Transverse colon (tissue), 4 donors: ENCODE measurements around the gene ALOXE3. TPM values are rescaled to one million over a fixed set of nuclear protein-coding genes. Genes with fewer than 3 reads are reported as not detected.

Experiments
- DNase-seq: peaks from one replicate; pipeline ENCODE4 v3.0.0-alpha.2; 2019
- H3K27ac ChIP-seq, 4 donors: fragments of 200-600 bp; sonication (generic); 2 replicates each; pipeline ENCODE4 v1.5.1; 2016 to 2018; ENCODE audit warnings: inconsistent platforms in 4 of 4
- H3K27me3 ChIP-seq: fragments of 200-600 bp; sonication (generic); 2 replicates; pipeline ENCODE4 v1.5.1; 2017; ENCODE audit warnings: inconsistent platforms
- H3K36me3 ChIP-seq, 4 donors: fragments of 200-600 bp; sonication (generic); 2 replicates each; pipeline ENCODE4 v1.5.1; 2017 to 2019; ENCODE audit warnings: inconsistent platforms in 4 of 4
- H3K4me1 ChIP-seq, 4 donors: fragments of 200-600 bp; sonication (generic); 2 replicates each; pipeline ENCODE4 v1.5.1; 2017 to 2020; ENCODE audit warnings: inconsistent platforms in 4 of 4
- H3K4me3 ChIP-seq, 4 donors: fragments of 200-600 bp; sonication (generic); 1 replicate in 1 of 4; 2 replicates in 3 of 4; pipeline versions ENCODE4 v1.5.1 to v1.6.1; 2017 to 2019; ENCODE audit warnings: inconsistent platforms in 4 of 4
- H3K9me3 ChIP-seq, 2 donors: fragments of 200-600 bp; sonication (generic); 2 replicates each; pipeline ENCODE4 v1.5.1; 2017 to 2019; ENCODE audit warnings: inconsistent platforms in 2 of 2
- CTCF ChIP-seq, 5 experiments: fragments of 200-600 bp in 3 of 5; fragments of 450-650 bp in 2 of 5; sonication (generic) in 3 of 5; IDR thresholded peaks; 1 replicate in 2 of 5; 2 replicates in 3 of 5; pipeline ENCODE4 v1.5.1; 2016 to 2017; ENCODE audit warnings: antibody characterized with exemption in 5 of 5, inconsistent platforms in 3 of 5, mild to moderate bottlenecking in 2 of 5, moderate library complexity in 1 of 5
- EP300 ChIP-seq: sonication (generic); formaldehyde crosslinking; IDR thresholded peaks from one replicate; pipeline ENCODE4 v1.6.1; 2017; ENCODE audit warnings: antibody characterized with exemption, low read depth
- POLR2A ChIP-seq: fragments of 450-650 bp; IDR thresholded peaks from one replicate; pipeline ENCODE4 v1.6.1; 2016; ENCODE audit warnings: antibody characterized with exemption, mild to moderate bottlenecking, moderate library complexity
- POLR2AphosphoS5 ChIP-seq, 3 donors: sonication (generic); formaldehyde crosslinking; IDR thresholded peaks; one replicate each; pipeline ENCODE4 v1.6.1; 2016; ENCODE audit warnings: antibody characterized with exemption in 3 of 3
- WGBS, 2 donors: methylation state at CpG; one replicate each; pipeline ENCODE4 v1.1.5; 2018; ENCODE audit warnings: low coverage in 1 of 2; 5-methylcytosine and 5-hydroxymethylcytosine counted together
- in situ Hi-C, 4 donors: fragments of 200-750 bp; cut with MboI; loops; one replicate each; pipeline versions ENCODE4 v1.15.0 to v1.15.1; 2017; ENCODE audit warnings: low sequenced_read_pairs in 3 of 4, low pct_ligation_motif_present in 1 of 4, low pct_unique_long_range_greater_than_20kb in 1 of 4
- intact Hi-C: fragments of 100-400 bp; cut with DNase I; formaldehyde crosslinking; loops from one replicate; pipeline ENCODE4 v1.15.1; 2023; ENCODE audit warnings: low total_unique reads
- total RNA-seq, 4 donors: library from RNA; depleted of rRNA; stranded (reverse); fragments of >200 nt; gene quantifications; one replicate each; pipeline ENCODE4 v1.1.0, GENCODE V29; 2016

ALOXE3 gene
- total RNA-seq, 4 donors from 2014 or later: 0.79 TPM; not detected in 3

- in situ Hi-C loops: loop anchor here in 1 of 4 donors (25.0 kb wide), 1 partner anchor 888 kb away; the partner anchor contains the start of genes DVL2, GABARAP and PHF23
- intact Hi-C loops: loop anchor here (10.0 kb wide), 1 partner anchor 59 kb away; no protein-coding TSS in a partner anchor
- no peaks in the 10 kb centered on the region for H3K9me3 ChIP-seq
- TF ChIP-seq EP300: no peak
- no peak for TF ChIP-seq CTCF (IDR thresholded peaks at IDR 0.05)
- no peak for TF ChIP-seq POLR2AphosphoS5 (IDR thresholded peaks at IDR 0.05)
- no peak for TF ChIP-seq POLR2A
- peaks cover 82% of the 10 kb centered on the region for H3K27me3 ChIP-seq
- 1 to 4% methylated on average over 4 to 36 of the region's 40 CpGs for whole genome bisulfite sequencing, 2 donors
- H3K36me3 ChIP-seq: no peaks in the 10 kb centered on the region
- H3K4me3 ChIP-seq: peak overlapping the region; percentile 43 to 74 (median 52)
- peak overlapping the region; percentile 58 to 72 (median 64) for H3K27ac ChIP-seq
- peak; percentile 88 for DNase-seq
- H3K4me1 ChIP-seq: peaks cover 46 to 69% (median 63%) of the 10 kb centered on the region in 4 donors
Measured at GRCh38 chr17:8125154-8125946, 7.0 kb upstream of the ALOXE3 start.

- Histone ChIP-seq H3K4me3 (peak overlapping the region in 2 of 4 donors; percentile 44 to 74), H3K27me3 (peaks cover 75% of the 10 kb centered on the region), H3K9me3 (no peaks in the 10 kb centered on the region), H3K27ac (no peak overlapping the region), H3K4me1 (peaks cover 46 to 75% (median 65%) of the 10 kb centered on the region in 4 donors), H3K36me3 (no peaks in the 10 kb centered on the region)
- WGBS, 2 donors: 2 to 4% methylated on average over 11 to 24 of the region's 24 CpGs
- TF ChIP-seq EP300 (no peak), CTCF (IDR thresholded peaks at IDR 0.05) (no peak), POLR2AphosphoS5 (IDR thresholded peaks at IDR 0.05) (no peak), POLR2A (no peak)
- DNase-seq: no peak
- intact Hi-C loops (loop anchor here (10.0 kb wide), 1 partner anchor 60 kb away; no protein-coding TSS in a partner anchor), in situ Hi-C loops (loop anchor here in 1 of 4 donors (25.0 kb wide), 1 partner anchor 887 kb away; the partner anchor contains the start of genes DVL2, GABARAP and PHF23)
Measured at GRCh38 chr17:8124350-8125153, 6.2 kb upstream of the ALOXE3 start.

GRCh38 chr17:8123695-8124349, 5.5 kb upstream of the ALOXE3 start, which contains the start of gene HES7:
TSS of gene HES7 (minus strand) at chr17:8124106. CDS start at chr17:8124084, 22 bp downstream.
- peaks cover 69% of the 10 kb centered on the region for H3K27me3 ChIP-seq
- in situ Hi-C loops: no loop called here

More at GRCh38 chr17:8123695-8124349, 5.5 kb upstream of the ALOXE3 start, which contains the start of gene HES7:
- DNase-seq: no peak
- 2 to 3% methylated on average over 6 to 29 of the region's 29 CpGs for WGBS, 2 donors
- Histone ChIP-seq H3K27ac (peak within 1 kb of the TSS in 1 of 4 donors; percentile 9), H3K9me3 (no peaks in the 10 kb centered on the region), H3K36me3 (no peaks in the 10 kb centered on the region), H3K4me1 (peaks cover 46 to 79% (median 65%) of the 10 kb centered on the region in 4 donors), H3K4me3 (peak within 1 kb of the TSS in 3 of 4 donors; percentile 2 to 74 (median 44))
- intact Hi-C loops: loop anchor here (10.0 kb wide), 1 partner anchor 61 kb away; no protein-coding TSS in a partner anchor
- no peak for TF ChIP-seq CTCF (IDR thresholded peaks at IDR 0.05)
- TF ChIP-seq POLR2AphosphoS5 (IDR thresholded peaks at IDR 0.05): no peak
- TF ChIP-seq POLR2A: no peak
- no peak for TF ChIP-seq EP300
